A549 (cell line): ENCODE results near the gene SMG5.
"Not testable (repeated sequence)": the region's sequence is repeated elsewhere in the genome, so short reads cannot be mapped to it uniquely, and the experiment has no call there.

ENCODE experiments used
- CTCF ChIP-seq: fragments of >200 bp; sonication (Bioruptor Twin); formaldehyde crosslinking; IDR thresholded peaks from 3 replicates; pipeline ENCODE4 v1.5.1; 2016
- E2F6 ChIP-seq: IDR thresholded peaks from 2 replicates; pipeline ENCODE4 v1.6.1; 2012; ENCODE audit warnings: low read depth, borderline replicate concordance
- ESRRA ChIP-seq: fragments of 150-350 bp; IDR thresholded peaks from 2 replicates; pipeline ENCODE4 v1.6.1; 2014; ENCODE audit warnings: mild to moderate bottlenecking, low read length, borderline replicate concordance
- USF2 ChIP-seq: fragments of 450-650 bp; IDR thresholded peaks from 2 replicates; pipeline ENCODE4 v1.6.1; 2014; ENCODE audit warnings: antibody characterized with exemption

GRCh38 chr1:156216361-156217086 is 66.1 kb downstream of the SMG5 start:
- not testable (repeated sequence) for TF ChIP-seq E2F6, CTCF, USF2, ESRRA
